ENCODE measurements around the gene ADGRL1. TPM values are rescaled to one million over a fixed set of nuclear protein-coding genes. Genes with fewer than 3 reads are reported as not detected.

The ADGRL1 gene
- total RNA-seq, 1 donor: 4.0 TPM

Other genes with a start within 250 kb of the ADGRL1 start
- 2.5 TPM for gene RFX1, start 199.8 kb downstream of the ADGRL1 start, total RNA-seq
- gene RLN3, start 178.0 kb downstream of the ADGRL1 start, total RNA-seq: not detected
- 18.5 TPM for gene IL27RA, start 174.4 kb downstream of the ADGRL1 start, total RNA-seq
- gene PALM3, start 144.1 kb downstream of the ADGRL1 start, total RNA-seq: under 0.01 TPM
- 1.7 TPM for gene MISP3, start 133.4 kb downstream of the ADGRL1 start, total RNA-seq
- gene C19orf67, start 120.4 kb downstream of the ADGRL1 start, total RNA-seq: not detected
- gene SAMD1, start 115.4 kb downstream of the ADGRL1 start, total RNA-seq: 22.2 TPM
- 62.0 TPM for gene PRKACA, start 88.4 kb downstream of the ADGRL1 start, total RNA-seq
- 0.94 TPM for gene ASF1B, start 69.6 kb downstream of the ADGRL1 start, total RNA-seq
- gene ADGRE5, start 175.3 kb upstream of the ADGRL1 start, total RNA-seq: 155 TPM
- gene DDX39A, start 213.2 kb upstream of the ADGRL1 start, total RNA-seq: 123 TPM
- 118 TPM for gene PKN1, start 227.1 kb upstream of the ADGRL1 start, total RNA-seq